Measurements from ENCODE around the gene MAPK8. TPM values are rescaled to one million over a fixed set of nuclear protein-coding genes. Genes with fewer than 3 reads are reported as not detected.
A peak's percentile ranks its signal among the peaks of the same experiment; 100 is the strongest.

MAPK8 gene
- total and polyA plus RNA-seq, 9 of the 15 experiments (the other 6 are each of a cell fraction or from before 2014, with no cell fraction given) = 6.4 to 159 (median 71.0) TPM

GRCh38 chr10:48428896-48429295, 122.4 kb downstream of the MAPK8 start:
- no TSS peak for BruUV-seq (replicated peaks)
- WGBS (ENCODE audit: insufficient coverage, low coverage, missing lambda C conversion rate) = 92% methylated on average over 3 of the region's 3 CpGs
- peaks cover 34% of the 10 kb centered on the region; the same call in 2 of the 3 replicates for H3K36me3 ChIP-seq (ENCODE audit: control insufficient read depth, insufficient read depth, low read length)
- H3K4me1 ChIP-seq (replicated peaks in 1 of 2; ENCODE audit: control insufficient read depth in 2 of 2, insufficient read depth in 2 of 2, low read length in 2 of 2) = peaks cover 0 to 32% of the 10 kb centered on the region in 2 experiments; a peak in 4 of 5 replicates
- H3K27me3 ChIP-seq (ENCODE audit: control insufficient read depth in 2 of 2, insufficient read depth in 2 of 2, low read length in 2 of 2) = no peaks in the 10 kb centered on the region
- no peak for DNase-seq (ENCODE audit: extremely low read depth in 1 of 4, low spot score in 3 of 4)
- CTCF ChIA-PET (ENCODE audit: low intra/inter-chr PET ratio) = no interaction called here
- H3K9ac ChIP-seq (ENCODE audit: insufficient read depth in 1 of 2, low read depth in 2 of 2, low read length in 2 of 2) = no peak overlapping the region
- H3K4me3 ChIP-seq = no peak overlapping the region
- H4K20me1 ChIP-seq (replicated peaks; ENCODE audit: control insufficient read depth, insufficient read depth, low read length) = no peaks in the 10 kb centered on the region
- no peak overlapping the region for H3K4me2 ChIP-seq (ENCODE audit: insufficient read depth, low read length)
- ATAC-seq = no peak
- no peak overlapping the region for H3K27ac ChIP-seq (ENCODE audit: extremely low read depth, low read depth, low read length)
- intact Hi-C loops (cut with micrococcal nuclease) (no loop called here), in situ Hi-C loops (cut with MboI) (no loop called here)
- H3K79me2 ChIP-seq (ENCODE audit: control insufficient read depth, insufficient read depth, low read length) = peaks cover 12% of the 10 kb centered on the region; the same call in 1 of the 3 replicates
- no peak for FAIRE-seq
- no peaks in the 10 kb centered on the region for H3K9me1 ChIP-seq (ENCODE audit: control insufficient read depth, insufficient read depth, low read length)
- POLR2A ChIA-PET = interaction anchor here (0.6 kb wide), 1 partner anchor 15 kb away, joined by 3 read pairs; no protein-coding TSS in a partner anchor
- H2AFZ ChIP-seq (ENCODE audit: low read depth, low read length) = no peak overlapping the region
- H3K9me3 ChIP-seq (replicated peaks; ENCODE audit: control insufficient read depth, insufficient read depth, low read depth, low read length) = no peaks in the 10 kb centered on the region
- TF ChIP-seq NR1H2 (CRISPR knock-in tag; IDR thresholded peaks at IDR 0.05) (no peak), RBM25 (IDR thresholded peaks at IDR 0.05; ENCODE audit: low read depth, low read length, severe bottlenecking) (peak; percentile 41), DDX20 (tag; IDR thresholded peaks at IDR 0.05; ENCODE audit: low read depth) (no peak), ZNF121 (CRISPR knock-in tag; conservative IDR thresholded peaks at IDR 0.05) (peak; percentile 99), BCOR (IDR thresholded peaks at IDR 0.05) (peak; percentile 46; the same call in 1 of the 2 replicates), KDM1A (IDR thresholded peaks at IDR 0.05) (0 out of 4 replicates have a peak, but pooled peaks of 1 of the 2 experiments have one; percentile 6), HLTF (IDR thresholded peaks at IDR 0.05) (no peak)

GRCh38 chr10:48429309-48429708, 122.8 kb downstream of the MAPK8 start:
- no peak overlapping the region; the same call in 2 of the 3 replicates for H3K27ac ChIP-seq (ENCODE audit: extremely low read depth, low read depth, low read length)
- in situ Hi-C loops (cut with MboI) = no loop called here
- ChIA-PET CTCF (ENCODE audit: low intra/inter-chr PET ratio) (no interaction called here), POLR2A (no interaction called here)
- no peaks in the 10 kb centered on the region for H3K9me3 ChIP-seq (replicated peaks; ENCODE audit: control insufficient read depth, insufficient read depth, low read depth, low read length)
- no peak overlapping the region for H3K4me3 ChIP-seq
- no peak for DNase-seq (ENCODE audit: extremely low read depth in 1 of 4, low spot score in 3 of 4)
- BruUV-seq (replicated peaks) = no TSS peak
- no peaks in the 10 kb centered on the region for H3K9me1 ChIP-seq (ENCODE audit: control insufficient read depth, insufficient read depth, low read length)
- no peaks in the 10 kb centered on the region for H4K20me1 ChIP-seq (replicated peaks; ENCODE audit: control insufficient read depth, insufficient read depth, low read length)
- intact Hi-C loops (cut with micrococcal nuclease) = no loop called here
- H3K79me2 ChIP-seq (ENCODE audit: control insufficient read depth, insufficient read depth, low read length) = peaks cover 12% of the 10 kb centered on the region; the same call in 1 of the 3 replicates
- WGBS (ENCODE audit: insufficient coverage, low coverage, missing lambda C conversion rate) = 97% methylated on average over 1 of the region's 1 CpG
- H2AFZ ChIP-seq (ENCODE audit: low read depth, low read length) = no peak overlapping the region
- TF ChIP-seq PBX2 (CRISPR knock-in tag; IDR thresholded peaks at IDR 0.05; ENCODE audit: low read depth) = no peak
- TF ChIP-seq PBX2 (tag; conservative IDR thresholded peaks at IDR 0.05; ENCODE audit: low read depth) = 0 out of 2 replicates have a peak, but pooled peaks have one; percentile 29
- no peak for TF ChIP-seq POU5F1 (IDR thresholded peaks at IDR 0.05; ENCODE audit: borderline replicate concordance, low read depth, low read length, partially characterized antibody)
- no peak for TF ChIP-seq RBM25 (IDR thresholded peaks at IDR 0.05; ENCODE audit: low read depth, low read length, severe bottlenecking)
- no peak for TF ChIP-seq EP300 (IDR thresholded peaks at IDR 0.05; ENCODE audit: low read length)
- TF ChIP-seq LEF1 (IDR thresholded peaks at IDR 0.05) = no peak
- no peak for ATAC-seq
- no peak overlapping the region for H3K9ac ChIP-seq (ENCODE audit: insufficient read depth in 1 of 2, low read depth in 2 of 2, low read length in 2 of 2)
- H3K27me3 ChIP-seq (ENCODE audit: control insufficient read depth in 2 of 2, insufficient read depth in 2 of 2, low read length in 2 of 2) = no peaks in the 10 kb centered on the region
- peaks cover 38% of the 10 kb centered on the region; the same call in 2 of the 3 replicates for H3K36me3 ChIP-seq (ENCODE audit: control insufficient read depth, insufficient read depth, low read length)
- no peak overlapping the region for H3K4me2 ChIP-seq (ENCODE audit: insufficient read depth, low read length)
- peaks cover 0 to 28% of the 10 kb centered on the region in 2 experiments; a peak in 4 of 5 replicates for H3K4me1 ChIP-seq (replicated peaks in 1 of 2; ENCODE audit: control insufficient read depth in 2 of 2, insufficient read depth in 2 of 2, low read length in 2 of 2)
- no peak for FAIRE-seq

All from K562 (cell line).